ENCODE data around the gene CDC27. TPM values are rescaled to one million over a fixed set of nuclear protein-coding genes. Genes with fewer than 3 reads are reported as not detected.
"Not testable (repeated sequence)": the region's sequence is repeated elsewhere in the genome, so short reads cannot be mapped to it uniquely, and the experiment has no call there.

Gene CDC27
- polyA plus RNA-seq, 3 donors, result 19.7 to 52.0 (median 33.0) TPM

DNA sequence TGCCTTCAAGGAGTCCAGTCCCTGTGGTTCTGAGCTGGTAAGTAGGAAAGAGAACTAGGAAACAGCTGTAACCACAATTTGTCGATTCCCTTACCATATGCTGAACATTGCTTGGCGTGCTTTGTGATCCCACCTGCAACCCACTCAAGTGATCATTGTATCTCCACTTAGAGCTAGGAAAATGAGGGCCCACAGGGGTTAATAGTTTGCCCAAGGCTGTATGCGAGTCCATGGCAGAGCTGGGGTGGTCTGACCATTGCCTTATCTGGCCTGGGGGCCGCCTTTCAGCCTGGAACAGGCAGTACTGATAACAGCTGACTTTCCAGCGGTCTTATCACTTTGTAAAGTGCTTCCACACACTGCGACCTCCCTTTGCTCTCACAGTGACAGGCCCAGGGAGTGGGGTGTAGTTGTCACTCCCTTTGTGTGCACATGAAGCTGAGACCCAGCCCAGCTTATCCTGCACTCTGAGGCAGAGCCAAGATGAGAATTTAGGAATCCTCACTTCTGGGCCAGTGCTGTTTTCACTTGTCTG is 29.9 kb upstream of the CDC27 start:
- Histone ChIP-seq H3K4me2 (replicated peaks; ENCODE audit: extremely low read depth, low read length, poor library complexity, severe bottlenecking) (no peak overlapping the region), H3K4me3 (replicated peaks in 1 of 3; ENCODE audit: low read depth in 2 of 3, low read length in 3 of 3) (no peak overlapping the region), H4K20me1 (ENCODE audit: insufficient read depth, low read length) (no peaks in the 10 kb centered on the region), H3K9ac (ENCODE audit: insufficient read depth, low read length, poor library complexity, severe bottlenecking) (no peak overlapping the region), H3K27me3 (ENCODE audit: control insufficient read depth in 2 of 2, insufficient read depth in 2 of 2, low read length in 2 of 2) (peaks cover 4 to 10% of the 10 kb centered on the region in 2 donors), H3K27ac (ENCODE audit: low read depth in 1 of 2, low read length in 2 of 2) (no peak overlapping the region), H3K4me1 (ENCODE audit: control insufficient read depth in 1 of 2, insufficient read depth in 2 of 2, low read length in 2 of 2) (no peaks in the 10 kb centered on the region), H3K79me2 (ENCODE audit: insufficient read depth, low read length) (no peaks in the 10 kb centered on the region), H2AFZ (ENCODE audit: insufficient read depth, low read depth, low read length, poor library complexity, severe bottlenecking) (no peak overlapping the region), H3K9me3 (replicated peaks in 1 of 2; ENCODE audit: control insufficient read depth in 1 of 2, insufficient read depth in 1 of 2, low read length in 2 of 2) (peaks cover 0 to 4% of the 10 kb centered on the region in 2 donors), H3K36me3 (replicated peaks in 1 of 2; ENCODE audit: control insufficient read depth in 1 of 2, insufficient read depth in 2 of 2, low read length in 2 of 2) (no peaks in the 10 kb centered on the region)
- H3K4me3 Mint-ChIP-seq, result no peak overlapping the region
- intact Hi-C loops (cut with micrococcal nuclease), result no loop called here
- peak overlapping the region in 1 of 7 donors; percentile 68 for H3K27ac Mint-ChIP-seq
- no CpG with 5 or more reads among the region's 6 CpGs for WGBS (ENCODE audit: insufficient coverage)
- TF ChIP-seq CTCF (IDR thresholded peaks at IDR 0.05), result no peak
- no peaks in the 10 kb centered on the region for H3K36me3 Mint-ChIP-seq
- H3K4me1 Mint-ChIP-seq, result peaks cover 14% of the 10 kb centered on the region
- peaks cover 0 to 5% (median 1%) of the 10 kb centered on the region in 7 donors for H3K9me3 Mint-ChIP-seq
- DNase-seq, result no peak
- peaks cover 13 to 28% (median 18%) of the 10 kb centered on the region in 3 donors for H3K27me3 Mint-ChIP-seq (ENCODE audit: low read depth in 3 of 3)

GRCh38 chr17:47217279-47217678 is 28.2 kb upstream of the CDC27 start:
- no CpG with 5 or more reads among the region's 2 CpGs for WGBS (ENCODE audit: insufficient coverage)
- H4K20me1 ChIP-seq (ENCODE audit: insufficient read depth, low read length); H3K4me3 Mint-ChIP-seq; DNase-seq; H3K27ac Mint-ChIP-seq; H3K9me3 ChIP-seq (replicated peaks in 1 of 2; ENCODE audit: control insufficient read depth in 1 of 2, insufficient read depth in 1 of 2, low read length in 2 of 2); H3K9me3 Mint-ChIP-seq; H3K4me2 ChIP-seq (replicated peaks; ENCODE audit: extremely low read depth, low read length, poor library complexity, severe bottlenecking); H3K9ac ChIP-seq (ENCODE audit: insufficient read depth, low read length, poor library complexity, severe bottlenecking); H3K27ac ChIP-seq (ENCODE audit: low read depth in 1 of 2, low read length in 2 of 2); H3K36me3 Mint-ChIP-seq; H3K4me3 ChIP-seq (replicated peaks in 1 of 3; ENCODE audit: low read depth in 2 of 3, low read length in 3 of 3); H3K4me1 ChIP-seq (ENCODE audit: control insufficient read depth in 1 of 2, insufficient read depth in 2 of 2, low read length in 2 of 2); H2AFZ ChIP-seq (ENCODE audit: insufficient read depth, low read depth, low read length, poor library complexity, severe bottlenecking); intact Hi-C loops (cut with micrococcal nuclease); H3K36me3 ChIP-seq (replicated peaks in 1 of 2; ENCODE audit: control insufficient read depth in 1 of 2, insufficient read depth in 2 of 2, low read length in 2 of 2); H3K79me2 ChIP-seq (ENCODE audit: insufficient read depth, low read length): not testable (repeated sequence)
- Mint-ChIP-seq H3K27me3 (ENCODE audit: low read depth in 3 of 3) (peaks cover 15 to 28% (median 24%) of the 10 kb centered on the region in 3 donors), H3K4me1 (peaks cover 12% of the 10 kb centered on the region)
- peaks cover 4 to 10% of the 10 kb centered on the region in 2 donors for H3K27me3 ChIP-seq (ENCODE audit: control insufficient read depth in 2 of 2, insufficient read depth in 2 of 2, low read length in 2 of 2)

- H2AFZ ChIP-seq (ENCODE audit: insufficient read depth, low read depth, low read length, poor library complexity, severe bottlenecking); H3K36me3 ChIP-seq (replicated peaks in 1 of 2; ENCODE audit: control insufficient read depth in 1 of 2, insufficient read depth in 2 of 2, low read length in 2 of 2); DNase-seq; H3K4me2 ChIP-seq (replicated peaks; ENCODE audit: extremely low read depth, low read length, poor library complexity, severe bottlenecking); intact Hi-C loops (cut with micrococcal nuclease); H3K79me2 ChIP-seq (ENCODE audit: insufficient read depth, low read length); H3K4me1 ChIP-seq (ENCODE audit: control insufficient read depth in 1 of 2, insufficient read depth in 2 of 2, low read length in 2 of 2); H3K4me3 ChIP-seq (replicated peaks in 1 of 3; ENCODE audit: low read depth in 2 of 3, low read length in 3 of 3); H3K9ac ChIP-seq (ENCODE audit: insufficient read depth, low read length, poor library complexity, severe bottlenecking); H3K36me3 Mint-ChIP-seq; H3K9me3 Mint-ChIP-seq; H4K20me1 ChIP-seq (ENCODE audit: insufficient read depth, low read length); H3K27ac Mint-ChIP-seq; H3K4me3 Mint-ChIP-seq; H3K9me3 ChIP-seq (replicated peaks in 1 of 2; ENCODE audit: control insufficient read depth in 1 of 2, insufficient read depth in 1 of 2, low read length in 2 of 2); H3K27ac ChIP-seq (ENCODE audit: low read depth in 1 of 2, low read length in 2 of 2): not testable (repeated sequence)
- peaks cover 15 to 26% (median 23%) of the 10 kb centered on the region in 3 donors for H3K27me3 Mint-ChIP-seq (ENCODE audit: low read depth in 3 of 3)
- H3K27me3 ChIP-seq (ENCODE audit: control insufficient read depth in 2 of 2, insufficient read depth in 2 of 2, low read length in 2 of 2), result peaks cover 4 to 10% of the 10 kb centered on the region in 2 donors
- peaks cover 12% of the 10 kb centered on the region for H3K4me1 Mint-ChIP-seq
- 80% methylated on average over 2 of the region's 4 CpGs for WGBS (ENCODE audit: insufficient coverage)
Measured at GRCh38 chr17:47216821-47217220, 27.7 kb upstream of the CDC27 start.
